HG03432 (cell line): ENCODE measurements around the gene OBSCN.

Experiments used
- ATAC-seq: cut with Tn5 transposase; IDR thresholded peaks from one replicate; pipeline ENCODE4 v1.9.1; 2021; ENCODE audit warnings: mild to moderate bottlenecking, moderate library complexity; ENCODE audit not compliant: unreplicated experiment

OBSCN gene

DNA sequence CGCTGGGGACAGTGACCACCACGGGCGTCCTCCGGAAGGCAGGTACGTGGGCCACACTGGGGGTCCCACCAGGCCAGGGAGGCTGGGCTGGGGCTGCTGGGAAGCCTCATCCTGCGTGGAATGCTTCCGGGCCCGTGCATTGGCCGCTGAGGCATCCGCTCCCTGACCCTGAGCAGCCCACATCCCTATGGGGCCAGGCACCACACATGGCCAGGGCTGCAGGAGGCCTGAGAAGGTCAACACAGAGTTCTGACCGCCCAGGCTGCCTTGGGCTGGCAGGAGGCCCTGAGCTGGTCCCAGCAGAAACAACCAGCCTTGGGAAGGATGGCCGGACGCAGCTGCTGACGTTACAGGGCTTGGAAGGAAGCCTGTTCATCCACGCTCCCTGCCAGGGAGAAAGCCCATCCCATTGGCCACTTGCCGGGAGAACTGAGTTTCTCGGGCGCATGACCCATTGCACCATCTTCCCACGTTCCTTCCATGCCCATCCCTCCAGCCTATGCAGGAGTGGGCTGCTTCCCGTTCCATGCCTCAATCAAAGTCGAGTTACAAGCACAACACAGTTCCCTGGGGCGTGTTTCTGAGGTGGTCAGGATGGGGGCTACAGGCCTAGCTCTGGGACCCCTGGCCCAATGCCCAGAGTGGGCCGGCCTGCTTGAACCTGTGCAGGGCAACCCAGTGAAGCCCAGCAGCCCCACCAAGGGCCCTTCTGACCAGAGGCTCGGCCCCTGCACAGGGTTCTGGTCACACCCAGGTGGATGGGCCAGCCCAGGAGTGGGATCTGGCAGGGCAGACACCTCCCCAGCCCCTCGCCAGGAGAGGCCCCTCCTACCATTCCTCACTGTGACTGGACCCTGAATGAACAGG is 167.1 kb downstream of the OBSCN start:
- ATAC-seq = no peak

DNA sequence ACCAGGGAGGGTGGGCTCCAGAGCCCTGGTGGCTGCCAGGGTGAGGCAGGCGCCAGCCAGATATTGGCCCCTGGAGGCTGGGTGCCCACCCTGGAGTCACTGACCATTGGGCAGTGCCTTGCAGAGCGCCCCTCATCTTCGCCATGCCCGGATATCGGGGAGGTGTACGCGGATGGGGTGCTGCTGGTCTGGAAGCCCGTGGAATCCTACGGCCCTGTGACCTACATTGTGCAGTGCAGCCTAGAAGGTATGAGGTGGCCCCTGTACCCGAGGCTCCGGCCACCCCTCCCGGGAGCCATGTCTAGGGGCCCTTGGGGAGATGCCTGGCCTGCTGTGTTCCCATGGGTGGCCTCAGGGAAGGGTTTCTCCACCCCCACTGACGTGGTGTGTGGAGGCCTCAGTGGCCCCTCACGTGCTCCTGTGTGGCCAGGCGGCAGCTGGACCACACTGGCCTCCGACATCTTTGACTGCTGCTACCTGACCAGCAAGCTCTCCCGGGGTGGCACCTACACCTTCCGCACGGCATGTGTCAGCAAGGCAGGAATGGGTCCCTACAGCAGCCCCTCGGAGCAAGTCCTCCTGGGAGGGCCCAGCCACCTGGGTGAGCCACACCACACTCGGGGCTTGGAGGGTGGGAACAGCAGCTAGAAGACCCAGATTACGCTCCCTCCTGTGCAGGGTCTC is 167.9 kb downstream of the OBSCN start:
- no peak for ATAC-seq

DNA sequence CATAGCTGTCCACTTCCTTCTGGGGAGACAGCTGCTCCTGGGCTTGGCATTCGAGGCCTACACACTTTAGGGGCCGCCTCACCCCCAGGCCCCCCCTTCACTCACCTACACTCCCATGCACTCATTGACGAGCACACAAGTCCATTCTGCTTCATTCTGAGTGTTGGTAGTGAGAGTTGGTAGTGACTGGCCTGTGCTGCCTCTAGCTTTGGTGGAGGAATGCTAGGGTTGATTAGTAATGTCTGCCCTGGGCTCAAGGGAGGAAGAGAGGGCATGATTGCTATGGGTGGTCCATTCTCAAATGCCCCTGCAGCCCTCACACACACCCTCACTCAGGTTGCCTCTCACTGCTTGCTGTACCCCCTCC is 168.4 kb downstream of the OBSCN start:
- ATAC-seq = no peak

DNA sequence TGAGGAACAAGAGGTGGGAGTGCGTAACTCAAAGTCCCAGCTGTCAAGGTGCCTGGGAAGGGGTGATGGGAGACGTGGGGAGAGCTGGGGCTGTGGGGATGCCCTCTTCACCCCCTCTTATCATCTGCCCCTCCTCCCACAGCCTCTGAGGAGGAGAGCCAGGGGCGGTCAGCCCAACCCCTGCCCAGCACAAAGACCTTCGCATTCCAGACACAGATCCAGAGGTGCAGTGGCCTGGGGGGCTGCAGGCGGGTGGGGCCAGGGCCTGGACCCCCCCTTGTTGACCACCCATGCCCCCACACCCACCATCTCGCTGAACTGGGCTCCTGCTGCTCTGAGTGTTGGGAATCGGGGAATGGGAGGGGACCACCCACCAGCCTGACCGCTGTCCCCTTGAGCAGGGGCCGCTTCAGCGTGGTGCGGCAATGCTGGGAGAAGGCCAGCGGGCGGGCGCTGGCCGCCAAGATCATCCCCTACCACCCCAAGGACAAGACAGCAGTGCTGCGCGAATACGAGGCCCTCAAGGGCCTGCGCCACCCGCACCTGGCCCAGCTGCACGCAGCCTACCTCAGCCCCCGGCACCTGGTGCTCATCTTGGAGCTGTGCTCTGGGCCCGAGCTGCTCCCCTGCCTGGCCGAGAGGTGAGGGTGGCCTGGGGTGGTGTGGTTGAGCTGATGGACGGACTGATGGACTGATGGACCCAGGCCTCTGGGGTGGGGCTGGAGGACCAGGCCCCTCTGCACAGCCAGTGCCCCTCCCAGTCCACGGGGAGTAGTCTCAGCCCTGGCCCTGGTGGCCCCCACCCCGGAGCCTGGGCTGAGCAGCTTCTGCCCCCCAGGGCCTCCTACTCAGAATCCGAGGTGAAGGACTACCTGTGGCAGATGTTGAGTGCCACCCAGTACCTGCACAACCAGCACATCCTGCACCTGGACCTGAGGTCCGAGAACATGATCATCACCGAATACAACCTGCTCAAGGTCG is 169.1 kb downstream of the OBSCN start:
- ATAC-seq = no peak

DNA sequence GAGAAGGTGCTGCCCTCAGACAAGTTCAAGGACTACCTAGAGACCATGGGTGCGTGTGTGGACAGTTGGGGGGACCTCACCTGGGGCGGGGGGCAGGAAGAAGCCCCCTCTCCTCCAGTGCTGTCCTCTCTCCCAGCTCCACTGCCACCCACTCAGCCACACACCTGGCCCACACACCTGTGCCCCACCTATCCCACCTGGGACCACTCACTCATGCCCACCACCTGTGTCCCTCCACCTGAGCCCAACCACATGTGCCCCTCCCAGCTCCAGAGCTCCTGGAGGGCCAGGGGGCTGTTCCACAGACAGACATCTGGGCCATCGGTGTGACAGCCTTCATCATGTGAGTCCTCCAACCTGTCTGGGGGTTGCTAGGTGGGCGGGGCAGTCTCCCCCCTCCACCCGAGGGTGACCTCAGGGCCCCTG is 169.8 kb downstream of the OBSCN start:
- ATAC-seq = no peak

DNA sequence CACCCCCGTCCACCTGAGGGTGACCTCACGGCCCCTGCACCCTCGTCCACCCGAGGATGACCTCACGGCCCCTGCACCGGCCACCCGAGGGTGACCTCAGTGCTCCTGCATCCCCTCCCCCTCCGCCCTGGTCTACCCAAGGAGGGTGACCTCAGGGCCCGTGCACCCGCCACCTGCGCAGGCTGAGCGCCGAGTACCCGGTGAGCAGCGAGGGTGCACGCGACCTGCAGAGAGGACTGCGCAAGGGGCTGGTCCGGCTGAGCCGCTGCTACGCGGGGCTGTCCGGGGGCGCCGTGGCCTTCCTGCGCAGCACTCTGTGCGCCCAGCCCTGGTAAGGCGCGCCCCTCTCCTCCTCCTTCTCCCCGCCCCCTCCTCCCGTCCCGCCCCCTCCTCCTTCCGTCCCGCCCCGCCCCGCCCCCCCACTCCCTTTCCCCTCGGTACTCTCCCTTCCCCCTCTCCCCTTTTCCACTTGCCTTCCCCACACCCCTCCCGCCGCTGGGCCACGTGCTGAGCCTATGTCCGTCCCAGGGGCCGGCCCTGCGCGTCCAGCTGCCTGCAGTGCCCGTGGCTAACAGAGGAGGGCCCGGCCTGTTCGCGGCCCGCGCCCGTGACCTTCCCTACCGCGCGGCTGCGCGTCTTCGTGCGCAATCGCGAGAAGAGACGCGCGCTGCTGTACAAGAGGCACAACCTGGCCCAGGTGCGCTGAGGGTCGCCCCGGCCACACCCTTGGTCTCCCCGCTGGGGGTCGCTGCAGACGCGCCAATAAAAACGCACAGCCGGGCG is 170.4 kb downstream of the OBSCN start:
- no peak for ATAC-seq

DNA sequence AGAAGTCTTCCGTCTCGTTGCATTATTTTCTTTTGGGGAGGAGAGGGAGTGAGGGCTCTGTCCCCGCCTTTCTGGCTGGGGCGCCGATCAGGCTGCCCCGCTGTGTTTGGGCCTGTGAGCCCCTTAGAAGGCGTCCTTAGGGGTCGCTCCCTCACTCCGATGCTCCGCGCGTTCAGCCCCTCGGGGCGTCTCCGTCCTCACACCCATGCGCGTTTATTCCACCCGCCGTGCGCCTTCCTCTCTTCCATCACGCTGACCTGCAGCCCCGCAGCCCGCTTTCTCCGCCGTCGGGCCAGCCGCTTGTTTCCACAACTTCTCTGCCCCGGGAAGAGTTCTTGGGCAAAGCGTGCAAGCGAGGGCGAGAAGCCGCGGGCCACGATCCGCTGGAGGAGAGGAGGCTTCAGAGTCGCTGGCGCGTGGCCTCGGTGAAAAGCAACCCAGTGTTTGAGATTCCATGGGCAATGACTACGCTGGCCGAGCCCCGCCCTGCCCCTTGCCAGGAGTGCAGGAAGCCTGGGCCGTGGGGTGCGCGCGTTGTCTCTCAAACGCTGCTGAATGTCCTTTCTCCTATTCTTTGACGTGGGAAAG is 171.1 kb downstream of the OBSCN start:
- ATAC-seq = no peak

DNA sequence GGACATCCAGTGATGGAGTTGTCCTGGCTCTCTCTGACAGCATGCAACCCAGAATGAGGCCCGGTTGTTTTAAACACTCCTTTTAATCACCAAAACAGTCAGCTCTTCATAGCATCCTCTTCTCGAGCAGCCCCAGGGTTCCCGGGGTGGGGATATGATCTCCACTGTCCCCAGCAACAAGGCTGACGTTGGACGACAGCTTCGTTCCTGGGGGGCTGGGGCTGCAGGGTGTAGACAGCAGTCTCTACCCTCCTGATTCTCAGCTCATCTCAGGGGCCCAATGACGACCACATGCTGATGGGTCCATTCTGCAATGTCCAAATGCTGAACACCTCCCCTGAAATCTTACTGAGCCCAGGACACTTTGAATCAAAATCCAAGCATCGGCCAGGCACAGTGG is 171.8 kb downstream of the OBSCN start:
- ATAC-seq = no peak

DNA sequence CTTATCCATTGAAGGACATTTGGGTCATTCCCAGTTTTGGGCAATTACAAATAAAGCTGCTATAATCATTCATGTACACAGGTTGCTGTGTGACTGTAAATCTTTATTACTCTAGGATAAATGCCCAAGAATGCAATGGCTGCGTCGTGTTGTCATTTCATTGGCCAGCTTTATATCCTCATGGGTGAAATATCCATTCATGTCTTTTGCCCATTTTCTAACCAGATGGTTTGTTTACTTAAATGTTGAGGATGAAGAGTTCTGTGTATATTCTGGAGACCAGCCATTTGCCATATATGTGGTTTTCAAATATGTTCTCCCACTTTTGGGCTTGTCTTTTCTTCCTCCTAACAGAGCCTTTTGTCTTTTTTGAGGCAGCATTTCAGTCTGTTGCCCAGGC is 173.5 kb downstream of the OBSCN start:
- ATAC-seq = no peak

DNA sequence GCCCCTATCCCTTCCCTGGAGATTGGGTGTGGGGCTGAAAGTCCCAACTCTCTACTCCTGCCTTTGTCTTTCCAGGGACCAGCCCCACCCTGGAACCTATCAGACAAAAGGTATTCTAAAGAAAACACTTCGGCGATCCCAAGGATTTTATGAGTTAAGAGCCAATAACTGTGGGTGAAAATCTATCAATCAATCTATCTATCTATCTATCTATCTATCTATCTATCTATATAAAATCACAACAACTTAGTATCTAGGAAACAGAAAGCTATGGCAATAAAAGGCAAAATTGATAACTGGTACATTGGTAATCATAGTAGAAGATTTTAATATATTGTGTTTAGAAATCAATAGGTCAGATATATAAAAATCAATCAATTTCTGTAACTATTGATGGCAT is 175.9 kb downstream of the OBSCN start:
- ATAC-seq = no peak

DNA sequence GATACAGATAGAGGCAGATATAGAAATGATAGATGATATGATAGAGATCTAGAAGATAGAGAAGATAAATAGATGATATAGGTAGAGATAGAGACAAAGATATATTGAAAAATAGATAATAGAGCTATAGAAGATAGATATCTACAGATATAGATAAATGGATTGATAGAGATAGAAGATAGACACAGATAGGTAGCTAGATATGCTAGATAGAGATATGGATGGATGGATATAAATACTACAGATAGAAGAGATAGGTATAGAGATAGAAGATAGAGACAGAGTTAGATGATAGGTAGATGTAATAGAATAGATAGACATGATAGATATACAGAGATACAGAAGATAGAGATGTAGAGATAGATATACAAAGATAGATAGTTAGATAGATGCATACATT is 177.4 kb downstream of the OBSCN start:
- no peak for ATAC-seq

DNA sequence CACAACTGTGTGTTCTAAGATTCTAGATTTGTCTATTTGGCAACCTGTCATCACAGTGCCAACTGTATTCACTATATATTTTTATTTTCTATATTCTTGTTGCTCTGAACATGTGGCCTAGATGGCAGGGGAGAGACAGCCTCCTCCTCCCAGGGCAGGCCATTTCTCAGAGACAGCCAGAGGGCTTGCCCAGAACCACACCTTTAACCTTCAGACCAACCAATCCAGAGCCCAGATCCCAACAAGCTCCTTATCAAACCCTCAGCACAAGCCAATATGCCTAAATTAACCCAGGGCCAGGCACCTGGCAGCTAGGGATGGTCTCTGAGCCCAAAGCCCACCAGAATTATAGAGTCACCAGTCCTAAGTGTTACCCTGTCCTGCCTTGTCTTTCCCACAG is 179.5 kb downstream of the OBSCN start:
- ATAC-seq = no peak

DNA sequence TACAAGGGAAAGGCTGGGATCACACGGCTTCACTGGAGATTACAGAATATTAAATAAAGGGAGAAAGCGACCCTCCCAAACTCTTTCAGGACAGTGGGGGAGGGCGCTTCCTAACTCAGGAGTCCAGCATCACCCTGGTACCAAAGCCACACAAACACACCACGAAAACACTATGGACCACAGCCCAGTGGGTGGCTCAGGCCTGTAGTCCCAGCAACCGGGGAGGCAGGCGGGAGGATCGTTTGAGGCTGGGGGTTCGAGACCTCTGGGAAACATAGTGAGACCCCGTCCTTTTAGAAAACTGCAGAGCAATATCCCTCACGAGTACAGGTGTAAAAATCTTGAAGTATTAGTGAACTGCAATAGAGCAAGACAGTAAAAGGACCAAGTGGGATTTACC is 182.8 kb downstream of the OBSCN start:
- no peak for ATAC-seq

DNA sequence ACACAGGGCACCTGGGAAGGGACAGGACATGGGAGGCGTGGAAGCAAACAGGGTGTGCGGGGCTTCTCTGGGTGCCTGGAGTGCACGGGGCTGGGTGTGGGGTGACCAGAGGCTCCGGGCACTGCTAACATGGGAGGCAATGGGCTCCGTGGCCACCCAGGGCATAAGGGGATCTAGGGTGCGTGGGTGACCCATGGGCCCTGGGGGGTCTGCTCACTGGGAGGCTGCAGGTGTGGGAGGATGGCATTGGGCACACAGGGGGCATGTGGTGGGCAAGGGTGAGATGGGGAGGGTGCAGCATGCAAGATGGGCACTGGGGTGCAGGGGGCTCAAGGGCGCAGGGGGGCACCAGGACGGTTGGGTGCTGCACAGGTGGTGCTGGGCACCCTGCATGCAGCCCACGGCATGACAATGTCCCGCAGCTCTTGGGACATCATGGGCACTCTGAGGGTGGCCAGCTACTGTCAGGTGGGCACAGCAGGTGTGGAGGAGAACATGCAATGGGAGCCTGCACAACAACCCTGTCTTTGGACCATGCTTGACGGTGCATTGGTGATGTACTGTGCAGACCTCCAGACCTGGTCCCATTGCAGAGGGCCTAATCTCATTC is 183.7 kb downstream of the OBSCN start:
- no peak for ATAC-seq

DNA sequence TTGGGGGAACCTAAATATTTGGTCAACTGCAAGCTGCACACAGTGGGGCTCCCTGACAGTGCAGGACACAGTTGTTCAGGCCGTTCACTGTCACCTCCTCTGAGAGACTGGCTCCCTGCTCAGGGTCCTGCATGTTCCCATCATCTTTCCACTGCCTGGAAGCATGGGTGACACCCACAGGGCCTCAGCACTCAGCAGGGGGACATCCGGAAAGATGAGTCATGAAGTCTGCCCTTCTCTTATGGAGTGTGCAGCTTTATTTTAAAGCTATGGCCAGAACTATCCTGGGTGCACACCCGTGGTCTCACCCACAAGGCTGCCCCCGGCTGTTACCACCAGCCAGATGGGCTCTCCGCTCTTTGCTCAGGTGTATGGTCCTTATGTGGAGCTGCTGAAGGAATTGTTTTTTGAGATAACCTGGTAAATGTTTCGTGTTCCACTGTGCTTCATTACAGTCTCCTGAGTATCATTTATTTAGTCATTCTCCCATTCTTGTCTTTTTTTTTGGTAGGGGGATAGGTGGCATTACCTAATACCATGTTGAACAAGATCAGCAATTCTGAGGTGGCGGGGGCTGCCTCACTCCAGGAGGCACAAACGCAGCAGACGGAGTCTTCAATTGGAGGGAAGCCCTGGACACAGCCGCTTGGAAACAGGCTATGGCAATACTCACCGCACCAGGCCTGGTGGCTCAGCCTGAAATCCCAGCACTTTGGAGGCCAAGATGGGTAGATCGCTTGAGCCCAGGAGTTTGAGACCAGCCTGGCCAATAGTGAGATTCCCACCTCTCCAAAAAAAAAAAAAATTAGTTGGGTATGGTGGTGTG is 184.5 kb downstream of the OBSCN start:
- ATAC-seq = no peak

DNA sequence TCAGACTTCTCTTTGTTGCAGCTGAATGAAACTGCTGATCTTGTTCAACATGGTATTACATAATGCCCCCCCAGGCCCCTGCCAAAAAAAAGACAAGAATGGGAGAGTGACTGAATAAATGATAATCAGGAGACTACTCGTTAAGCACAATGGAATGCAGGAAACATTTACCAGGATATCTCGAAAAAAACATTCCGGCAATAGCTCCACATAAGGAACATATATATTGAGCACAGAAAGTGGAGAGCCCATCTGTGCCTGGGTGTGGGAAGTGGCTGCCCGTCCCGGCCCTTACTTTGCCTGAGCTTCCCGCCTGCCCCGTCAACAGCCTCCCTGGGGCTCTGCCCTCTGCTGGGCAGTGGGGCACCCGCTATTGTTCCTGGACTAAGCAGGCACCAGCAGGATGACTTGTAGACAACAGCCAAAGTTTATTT is 185.4 kb downstream of the OBSCN start:
- no peak for ATAC-seq

DNA sequence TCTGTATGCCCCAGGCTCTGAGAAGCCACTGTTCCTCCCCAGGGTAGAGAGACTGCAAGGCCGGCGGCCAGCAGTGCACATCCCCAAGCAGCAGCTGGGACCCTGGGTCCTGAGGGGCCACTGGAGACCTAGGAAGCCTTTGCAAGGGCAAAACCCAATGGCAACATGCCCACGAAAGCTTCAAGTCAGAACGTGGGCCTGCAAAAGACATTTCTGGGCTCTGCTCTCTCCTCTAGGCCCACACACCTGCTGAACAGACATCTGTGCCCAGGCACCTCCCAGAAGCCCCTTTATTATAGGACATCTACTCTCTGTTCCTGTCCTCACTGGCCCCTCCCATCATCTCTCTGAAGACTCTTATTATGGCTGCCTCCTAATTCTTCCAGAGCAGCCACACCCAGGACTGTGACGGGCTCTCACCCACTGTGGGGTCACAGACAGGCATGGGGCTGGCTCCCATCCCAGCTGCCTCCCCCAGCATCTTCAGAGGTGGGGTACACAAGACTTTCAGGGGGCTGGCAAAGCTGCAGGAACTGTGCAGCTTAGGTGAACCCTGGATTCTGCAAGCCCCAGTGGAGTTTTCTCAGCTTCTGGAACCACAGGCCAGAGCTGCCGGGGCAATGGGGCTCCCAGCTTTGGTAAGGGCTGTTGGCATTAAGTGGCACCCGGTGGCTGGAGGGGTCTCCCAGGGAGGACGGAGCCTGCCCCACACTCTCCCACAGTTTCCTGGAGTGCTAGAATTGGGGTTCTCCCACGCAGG is 186.1 kb downstream of the OBSCN start:
- no peak for ATAC-seq
